HG02623 (cell line): ENCODE measurements around the gene CACNA1S.

Experiments used
- ATAC-seq: cut with Tn5 transposase; IDR thresholded peaks from one replicate; pipeline ENCODE4 v1.9.1; 2021; ENCODE audit warnings: moderate library complexity; ENCODE audit not compliant: unreplicated experiment

Gene CACNA1S

GRCh38 chr1:201039418-201039817 lies 72.8 kb downstream of the CACNA1S start:
- no peak for ATAC-seq

- ATAC-seq: no peak
Observed at GRCh38 chr1:201038186-201038876, 73.9 kb downstream of the CACNA1S start.

GRCh38 chr1:201036188-201036842 lies 75.9 kb downstream of the CACNA1S start:
- no peak for ATAC-seq

- ATAC-seq: no peak
Observed at GRCh38 chr1:201034671-201035070, 77.6 kb downstream of the CACNA1S start.

- no peak for ATAC-seq
Observed at GRCh38 chr1:201032408-201032807, 79.8 kb downstream of the CACNA1S start.

GRCh38 chr1:201028461-201028889 lies 83.8 kb downstream of the CACNA1S start:
- ATAC-seq: no peak

- no peak for ATAC-seq
Observed at GRCh38 chr1:201026836-201027235, 85.4 kb downstream of the CACNA1S start.

- ATAC-seq: no peak
Observed at GRCh38 chr1:201026234-201026633, 86.0 kb downstream of the CACNA1S start.

- ATAC-seq: no peak
Observed at GRCh38 chr1:201025571-201026002, 86.6 kb downstream of the CACNA1S start.

- no peak for ATAC-seq
Observed at GRCh38 chr1:201024625-201024998, 87.6 kb downstream of the CACNA1S start.

GRCh38 chr1:201023920-201024624 lies 88.2 kb downstream of the CACNA1S start:
- no peak for ATAC-seq

GRCh38 chr1:201023517-201023902 lies 88.7 kb downstream of the CACNA1S start, which contains the start of gene KIF21B:
TSS of gene KIF21B (minus strand) at chr1:201023714. CDS start at chr1:201023383, 331 bp downstream.
- peak; percentile 44 for ATAC-seq

- no peak for ATAC-seq
Observed at GRCh38 chr1:201022820-201023516, 89.3 kb downstream of the CACNA1S start.

- ATAC-seq: no peak
Observed at GRCh38 chr1:201022493-201022819, 89.8 kb downstream of the CACNA1S start.

GRCh38 chr1:201021630-201022492 lies 90.4 kb downstream of the CACNA1S start:
- ATAC-seq: no peak

GRCh38 chr1:201020721-201021629 lies 91.3 kb downstream of the CACNA1S start:
- no peak for ATAC-seq

- ATAC-seq: no peak
Observed at GRCh38 chr1:201020040-201020591, 92.1 kb downstream of the CACNA1S start.

- peak; percentile 75 for ATAC-seq
Observed at GRCh38 chr1:201019321-201019977, 92.8 kb downstream of the CACNA1S start.

GRCh38 chr1:201017828-201018163 lies 94.4 kb downstream of the CACNA1S start:
- ATAC-seq: no peak
